H9 (cell line): Measurements from ENCODE around the gene SLC38A11. TPM values are rescaled to one million over a fixed set of nuclear protein-coding genes. Genes with fewer than 3 reads are reported as not detected.

ENCODE experiments used
- DNase-seq: peaks from one replicate; pipeline ENCODE4 v3.0.0-alpha.2; 2017
- H2AFZ ChIP-seq: one replicate; pipeline ENCODE4 v1.6.1; 2013; ENCODE audit warnings: mild to moderate bottlenecking, low read length, control low read depth, moderate library complexity
- H2AK5ac ChIP-seq: 2 replicates; pipeline ENCODE4 v1.6.1; 2013; ENCODE audit warnings: low read length, control low read depth, mixed read lengths; ENCODE audit not compliant: insufficient read length
- H2BK120ac ChIP-seq: one replicate; pipeline ENCODE4 v1.6.1; 2013; ENCODE audit warnings: low read depth, mild to moderate bottlenecking, low read length, control low read depth, inconsistent platforms; ENCODE audit not compliant: poor library complexity, severe bottlenecking
- H2BK12ac ChIP-seq: 2 replicates; pipeline ENCODE4 v1.6.1; 2013; ENCODE audit warnings: low read length, control low read depth, mixed read lengths, low read depth; ENCODE audit not compliant: insufficient read length
- H2BK15ac ChIP-seq: 2 replicates; pipeline ENCODE4 v1.6.1; 2013; ENCODE audit warnings: low read depth, low read length, control low read depth
- H2BK20ac ChIP-seq: one replicate; pipeline ENCODE4 v1.6.1; 2013; ENCODE audit warnings: low read depth, mild to moderate bottlenecking, low read length, control low read depth, inconsistent platforms; ENCODE audit not compliant: poor library complexity, severe bottlenecking
- H2BK5ac ChIP-seq: 2 replicates; pipeline ENCODE4 v1.6.1; 2013; ENCODE audit warnings: low read length, control low read depth, mixed read lengths; ENCODE audit not compliant: insufficient read length
- H3K14ac ChIP-seq: 2 replicates; pipeline ENCODE4 v1.6.1; 2013; ENCODE audit warnings: low read length, control low read depth; ENCODE audit not compliant: insufficient read depth
- H3K18ac ChIP-seq: 2 replicates; pipeline ENCODE4 v1.6.1; 2013; ENCODE audit warnings: low read depth, mild to moderate bottlenecking, mixed read lengths, low read length, control low read depth; ENCODE audit not compliant: insufficient read length
- H3K23ac ChIP-seq: 2 replicates; pipeline ENCODE4 v1.6.1; 2013; ENCODE audit warnings: low read length, control low read depth, mixed read lengths, low read depth; ENCODE audit not compliant: insufficient read length
- H3K23me2 ChIP-seq: 2 replicates; pipeline ENCODE4 v1.6.1; 2013; ENCODE audit warnings: low read depth, mild to moderate bottlenecking, mixed read lengths, low read length, control low read depth; ENCODE audit not compliant: insufficient read length, poor library complexity, severe bottlenecking
- H3K27ac ChIP-seq: 2 replicates; pipeline ENCODE4 v1.5.1; 2013; ENCODE audit warnings: low read length, control low read depth, mixed read lengths, low read depth; ENCODE audit not compliant: insufficient read length
- H3K27me3 ChIP-seq: 2 replicates; pipeline ENCODE4 v1.6.1; 2013; ENCODE audit warnings: low read length, control low read depth, inconsistent platforms; ENCODE audit not compliant: insufficient read depth
- H3K4ac ChIP-seq: 2 replicates; pipeline ENCODE4 v1.6.1; 2013; ENCODE audit warnings: low read depth, mild to moderate bottlenecking, control low read depth, inconsistent platforms, low read length, moderate library complexity
- H3K4me1 ChIP-seq: 2 replicates; pipeline ENCODE4 v1.6.1; 2013; ENCODE audit warnings: low read length, control low read depth, inconsistent platforms; ENCODE audit not compliant: insufficient read depth
- H3K4me2 ChIP-seq: 2 replicates; pipeline ENCODE4 v1.6.1; 2013; ENCODE audit warnings: low read length, control low read depth, mixed read lengths; ENCODE audit not compliant: insufficient read length, insufficient read depth
- H3K56ac ChIP-seq: 2 replicates; pipeline ENCODE4 v1.6.1; 2013; ENCODE audit warnings: low read depth, mild to moderate bottlenecking, mixed read lengths, low read length, control low read depth; ENCODE audit not compliant: insufficient read length
- H3K79me1 ChIP-seq: 2 replicates; pipeline ENCODE4 v1.6.1; 2013; ENCODE audit warnings: low read depth, mild to moderate bottlenecking, moderate library complexity, low read length, control low read depth, inconsistent platforms; ENCODE audit not compliant: insufficient read depth, poor library complexity, severe bottlenecking
- H3K79me2 ChIP-seq: 2 replicates; pipeline ENCODE4 v1.6.1; 2013; ENCODE audit warnings: low read length, control low read depth, inconsistent platforms; ENCODE audit not compliant: insufficient read depth
- H3K9ac ChIP-seq: 2 replicates; pipeline ENCODE4 v1.6.1; 2013; ENCODE audit warnings: low read length, control low read depth, mixed read lengths; ENCODE audit not compliant: insufficient read length; ENCODE audit errors: extremely low read depth
- H3K9me3 ChIP-seq: one replicate; pipeline ENCODE4 v1.6.1; 2013; ENCODE audit warnings: low read depth, low read length, inconsistent platforms; ENCODE audit not compliant: control insufficient read depth
- H3T11ph ChIP-seq: one replicate; pipeline ENCODE4 v1.6.1; 2013; ENCODE audit warnings: mild to moderate bottlenecking, low read length, control low read depth, inconsistent platforms
- H4K20me1 ChIP-seq: one replicate; pipeline ENCODE4 v1.6.1; 2013; ENCODE audit not compliant: control insufficient read depth, insufficient read length, insufficient read depth
- H4K5ac ChIP-seq: 2 replicates; pipeline ENCODE4 v1.6.1; 2013; ENCODE audit warnings: low read depth, mild to moderate bottlenecking, mixed read lengths, low read length, control low read depth; ENCODE audit not compliant: insufficient read length
- H4K8ac ChIP-seq: replicated peaks from 2 replicates; pipeline ENCODE4 v1.6.1; 2013; ENCODE audit warnings: low read length, control low read depth, mixed read lengths, low read depth; ENCODE audit not compliant: insufficient read length
- H4K91ac ChIP-seq: 2 replicates; pipeline ENCODE4 v1.6.1; 2013; ENCODE audit warnings: low read depth, mild to moderate bottlenecking, moderate library complexity, mixed read lengths, low read length, control low read depth; ENCODE audit not compliant: insufficient read length
- H3K27ac Mint-ChIP-seq, 3 experiments: 2 replicates in 2 of 3; 3 replicates in 1 of 3; pipeline ENCODE4 v1.8.0; 2020 to 2021; ENCODE audit warnings: mixed read lengths in 3 of 3, mild to moderate bottlenecking in 1 of 3, moderate library complexity in 1 of 3
- H3K27me3 Mint-ChIP-seq: 2 replicates; pipeline ENCODE4 v1.8.0; 2021; ENCODE audit warnings: low read depth, mild to moderate bottlenecking, moderate library complexity, mixed read lengths
- H3K36me3 Mint-ChIP-seq, 3 experiments: 2 replicates in 2 of 3; 3 replicates in 1 of 3; pipeline ENCODE4 v1.8.0; 2020 to 2021; ENCODE audit warnings: low read depth in 3 of 3, mixed read lengths in 3 of 3; ENCODE audit not compliant: insufficient read depth in 1 of 3
- H3K4me1 Mint-ChIP-seq, 2 experiments: 2 replicates each; pipeline ENCODE4 v1.8.0; 2020; ENCODE audit warnings: mixed read lengths in 2 of 2
- H3K4me3 Mint-ChIP-seq, 2 experiments: 2 replicates in 1 of 2; 3 replicates in 1 of 2; pipeline ENCODE4 v1.8.0; 2020 to 2021; ENCODE audit warnings: mild to moderate bottlenecking in 2 of 2, mixed read lengths in 2 of 2, moderate library complexity in 1 of 2
- H3K9me3 Mint-ChIP-seq, 2 experiments: 2 replicates in 1 of 2; 3 replicates in 1 of 2; pipeline ENCODE4 v1.8.0; 2020; ENCODE audit warnings: mild to moderate bottlenecking in 2 of 2, mixed read lengths in 2 of 2, moderate library complexity in 1 of 2
- CTCF ChIP-seq: fragments of 200-600 bp; sonication (generic); conservative IDR thresholded peaks from 3 replicates; pipeline ENCODE4 v1.8.0; 2021; ENCODE audit warnings: antibody characterized with exemption, mild to moderate bottlenecking
- WGBS: extraction: QIAGEN DNeasy Blood & Tissue Kit; methylation state at CpG from one replicate; pipeline ENCODE4 v1.1.7; 2013; ENCODE audit warnings: missing lambda C conversion rate, low lambda C conversion rate, mixed read lengths; ENCODE audit not compliant: insufficient read length; ENCODE audit errors: extremely low coverage; 5-methylcytosine and 5-hydroxymethylcytosine counted together
- total RNA-seq: library from RNA; stranded (reverse); gene quantifications from 2 replicates; pipeline ENCODE4 v1.2.1, GENCODE V29; 2021

SLC38A11 gene
- total RNA-seq, 1 experiment from 2014 or later = not detected

- H2BK120ac ChIP-seq = no peak overlapping the region
- no peak overlapping the region for H3T11ph ChIP-seq
- H3K27ac ChIP-seq = no peak overlapping the region
- TF ChIP-seq CTCF = no peak
- H3K18ac ChIP-seq = no peak overlapping the region
- no peak overlapping the region for H3K4ac ChIP-seq
- H3K23me2 ChIP-seq = no peaks in the 10 kb centered on the region
- no CpG with 5 or more reads among the region's 1 CpG for WGBS
- peaks cover 7 to 8% of the 10 kb centered on the region in 2 experiments for H3K4me1 Mint-ChIP-seq
- H4K8ac ChIP-seq = no peak overlapping the region
- no peak overlapping the region for H2BK20ac ChIP-seq
- H4K5ac ChIP-seq = no peak overlapping the region
- no peaks in the 10 kb centered on the region for H3K9me3 Mint-ChIP-seq
- no peaks in the 10 kb centered on the region for H4K20me1 ChIP-seq
- H2AK5ac ChIP-seq = no peak overlapping the region
- H3K4me3 Mint-ChIP-seq = no peak overlapping the region
- H3K4me2 ChIP-seq = no peak overlapping the region
- no peak overlapping the region for H3K9ac ChIP-seq
- H2AFZ ChIP-seq = no peak overlapping the region
- no peak for DNase-seq
- H2BK5ac ChIP-seq = no peak overlapping the region
- H3K23ac ChIP-seq = no peak overlapping the region
- no peak overlapping the region for H3K27ac Mint-ChIP-seq
- no peaks in the 10 kb centered on the region for H3K79me2 ChIP-seq
- H3K79me1 ChIP-seq = no peaks in the 10 kb centered on the region
- no peak overlapping the region for H2BK12ac ChIP-seq
- H3K56ac ChIP-seq = no peak overlapping the region
- H3K36me3 Mint-ChIP-seq = no peaks in the 10 kb centered on the region
- no peak overlapping the region for H3K14ac ChIP-seq
- H3K27me3 ChIP-seq = no peaks in the 10 kb centered on the region
- H3K27me3 Mint-ChIP-seq = no peaks in the 10 kb centered on the region
- H3K4me1 ChIP-seq = no peaks in the 10 kb centered on the region
- H4K91ac ChIP-seq = no peak overlapping the region
- H3K9me3 ChIP-seq = no peaks in the 10 kb centered on the region
- H2BK15ac ChIP-seq = no peak overlapping the region
These were observed 73.8 kb downstream of the SLC38A11 start for GRCh38 chr2:164881524-164881923.
